ENCODE measurements around the gene PLEK2.
"Not testable (repeated sequence)": the region's sequence is repeated elsewhere in the genome, so short reads cannot be mapped to it uniquely, and the experiment has no call there.

The PLEK2 gene

GRCh38 chr14:67428501-67429031 is 16.6 kb upstream of the PLEK2 start:
- DNase-seq, result no peak

DNA sequence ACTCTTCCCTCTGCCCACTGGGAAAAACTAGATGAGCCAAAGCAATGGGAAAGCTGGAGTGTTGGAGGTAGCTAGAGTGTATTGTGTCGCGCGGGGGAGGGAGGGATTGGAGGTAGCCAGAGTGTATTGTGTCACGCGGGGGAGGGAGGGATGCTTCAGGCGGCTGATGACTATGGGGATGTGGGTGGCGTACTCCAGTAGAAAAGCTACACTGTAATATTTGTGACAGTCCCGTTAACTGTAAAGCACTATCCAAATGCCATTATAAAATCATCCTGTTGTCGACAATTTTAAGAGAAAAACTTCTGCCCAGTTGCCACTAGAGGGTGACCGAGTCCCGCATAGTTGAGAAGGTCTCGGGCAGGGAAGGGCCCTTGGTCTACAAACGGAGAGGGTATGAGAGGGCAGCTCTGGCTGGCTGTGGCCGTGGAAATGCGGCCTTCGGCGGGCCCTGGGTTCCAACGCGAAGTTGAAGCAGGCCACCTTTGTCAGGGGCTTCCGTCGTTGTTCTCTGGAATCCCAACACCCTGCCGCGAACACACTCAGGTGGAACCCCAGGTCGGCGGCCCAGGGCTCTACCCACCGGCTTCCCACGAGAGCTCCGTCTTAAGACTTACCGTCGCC is 15.1 kb upstream of the PLEK2 start:
- DNase-seq, result peak; percentile 75

DNA sequence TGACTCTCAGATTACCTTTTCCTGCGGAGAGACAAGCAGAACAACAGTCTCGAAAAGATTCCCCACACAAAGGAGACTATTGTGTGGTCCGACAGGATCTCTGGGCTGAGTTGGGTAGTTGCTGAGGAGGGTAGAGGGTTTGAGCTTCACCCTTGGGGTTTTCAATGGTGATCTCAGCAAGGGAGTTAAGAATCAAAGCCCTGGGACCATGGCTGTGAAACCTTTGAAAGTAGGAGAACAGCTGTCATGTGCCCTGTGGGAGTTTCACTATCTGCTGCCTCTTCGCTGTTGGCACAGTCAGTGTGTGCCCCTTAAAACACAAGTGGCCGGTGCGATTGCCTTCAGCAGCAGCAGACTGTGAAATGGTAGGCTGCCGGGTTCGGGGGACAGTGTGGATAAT is 14.2 kb upstream of the PLEK2 start:
- DNase-seq, result no peak

- DNase-seq, result no peak
These were observed 13.6 kb upstream of the PLEK2 start for GRCh38 chr14:67425608-67426007.

DNA sequence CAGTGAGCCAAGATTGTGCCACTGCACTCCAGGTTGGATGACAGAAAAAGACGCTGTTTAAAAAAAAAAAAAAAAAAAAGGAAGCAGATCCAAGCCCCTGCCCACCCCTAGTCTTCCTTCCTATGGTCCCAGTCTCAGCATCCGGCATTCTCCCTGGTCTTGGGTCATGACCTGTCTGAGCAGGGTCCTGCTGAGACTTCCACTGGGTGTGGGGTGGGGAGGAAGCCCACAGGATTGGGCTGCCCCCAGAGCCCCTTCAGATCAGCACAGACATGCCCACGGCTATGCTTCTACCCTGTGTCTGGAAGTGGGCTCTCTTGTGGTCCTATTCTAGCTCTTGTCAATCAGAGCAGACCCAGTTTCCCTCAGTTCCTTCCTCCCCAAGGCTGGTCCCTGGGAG is 12.6 kb upstream of the PLEK2 start:
- DNase-seq, result no peak

- no peak for DNase-seq
These were observed 11.5 kb upstream of the PLEK2 start for GRCh38 chr14:67423424-67423823.

DNA sequence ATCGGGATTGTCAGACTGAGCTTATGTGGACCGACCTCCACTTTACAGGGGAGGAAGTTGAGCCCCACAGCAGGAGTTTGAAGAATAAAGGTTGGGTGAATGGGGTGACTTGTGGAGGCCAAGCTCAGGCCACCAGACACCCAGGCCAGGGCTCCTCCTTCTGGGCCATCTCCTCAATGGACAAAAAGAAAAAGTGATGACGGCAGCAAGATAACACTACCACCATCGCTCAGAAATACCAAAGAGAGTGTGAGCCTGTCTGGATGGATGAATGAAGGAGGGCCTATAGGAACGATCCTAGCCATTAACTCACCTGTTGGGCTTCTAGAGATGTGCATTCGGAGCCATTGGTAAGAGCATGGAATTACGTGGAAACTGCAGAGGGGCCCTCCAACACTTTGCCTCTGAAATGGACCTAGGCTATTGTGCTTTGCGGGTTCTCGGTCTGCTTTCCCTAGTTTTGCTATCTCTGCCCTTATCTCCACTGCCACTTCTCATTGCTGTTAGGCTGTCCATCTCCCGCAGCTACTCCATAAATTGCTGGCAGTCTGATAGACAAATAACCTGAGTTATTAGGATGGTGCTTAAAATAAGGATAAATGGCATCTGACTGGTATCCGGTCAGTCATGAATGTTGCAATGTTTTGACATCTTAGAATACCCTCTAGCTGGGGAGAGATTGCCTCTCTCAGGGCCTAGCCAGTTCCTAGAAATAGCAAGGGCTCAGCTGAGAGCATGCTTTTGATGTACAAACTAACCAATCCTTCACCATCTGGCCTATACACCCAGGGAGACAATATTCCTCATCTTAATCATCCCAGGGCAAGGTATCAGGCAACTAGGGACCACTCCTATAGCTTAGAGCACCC is 9.6 kb upstream of the PLEK2 start:
- no peak for DNase-seq

DNA sequence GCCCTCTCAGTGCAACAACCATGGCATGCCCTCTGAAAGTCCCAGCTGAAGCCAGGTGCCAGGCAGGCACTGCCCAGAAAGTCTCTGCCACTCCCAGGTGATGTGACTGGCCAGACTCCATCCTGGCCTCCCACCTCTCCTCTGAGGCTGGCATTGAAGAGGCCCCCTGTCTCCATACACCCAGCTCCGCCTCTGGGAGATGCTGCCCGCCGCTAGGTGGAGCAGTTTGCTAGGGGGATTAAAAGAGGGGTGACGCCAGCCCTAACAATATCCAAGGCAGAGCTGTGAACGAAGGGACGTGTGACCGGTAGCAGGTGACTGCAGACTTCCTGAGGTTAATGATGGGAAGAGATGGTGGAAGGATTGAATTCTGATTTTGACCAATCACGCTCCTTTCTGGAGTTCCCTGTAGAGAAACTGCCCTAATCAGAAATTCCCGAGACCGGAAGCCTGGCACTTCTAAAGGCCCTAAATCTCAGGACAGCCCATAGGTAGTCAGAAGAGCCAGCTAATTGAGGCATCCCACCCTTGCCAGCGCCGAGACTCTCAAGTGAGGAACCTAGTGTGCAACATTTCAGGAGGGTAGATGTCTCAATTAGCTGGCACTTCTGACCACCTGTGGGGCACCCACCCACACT is 8.3 kb upstream of the PLEK2 start:
- peak; percentile 29 for DNase-seq

GRCh38 chr14:67418401-67419191 is 6.6 kb upstream of the PLEK2 start:
- DNase-seq, result no peak

DNA sequence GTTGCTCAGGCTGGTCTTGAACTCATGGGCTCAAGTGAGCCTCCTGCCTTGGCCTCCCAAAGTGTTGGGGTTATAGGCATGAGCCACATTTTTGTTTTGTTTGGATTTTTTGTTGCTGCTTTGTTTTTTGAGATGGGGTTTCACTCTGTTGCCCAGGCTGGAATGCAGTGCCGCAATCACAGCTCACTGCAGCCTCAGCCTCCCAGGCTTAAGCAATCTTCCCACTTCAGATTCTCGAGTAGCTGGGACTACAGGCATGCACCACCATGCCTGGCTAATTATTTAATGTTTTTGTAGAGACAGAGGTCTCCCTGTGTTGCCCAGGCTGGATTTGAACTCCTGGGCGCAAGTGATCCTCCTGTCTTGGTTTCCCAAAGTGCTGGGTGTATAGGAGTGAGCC is 5.7 kb upstream of the PLEK2 start:
- no peak for DNase-seq

DNA sequence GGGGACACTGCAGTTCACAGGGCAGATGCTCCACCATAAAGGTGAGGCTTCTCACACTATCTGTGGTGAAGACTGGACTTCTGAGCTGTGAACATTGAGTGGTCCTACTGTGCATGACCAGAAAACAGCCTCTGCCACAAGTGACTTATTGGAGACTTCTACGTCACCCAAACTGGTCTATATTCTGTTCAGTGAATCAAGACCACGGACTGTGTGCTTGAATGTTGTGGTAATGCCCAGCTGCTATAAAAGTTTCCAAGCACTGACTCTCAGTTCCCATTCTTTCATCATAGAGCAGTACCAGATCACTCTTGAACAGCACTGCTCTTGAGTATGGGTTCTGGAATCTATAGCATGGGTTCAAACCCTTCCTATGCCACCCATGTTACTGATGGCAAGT is 4.8 kb upstream of the PLEK2 start:
- DNase-seq, result no peak

DNA sequence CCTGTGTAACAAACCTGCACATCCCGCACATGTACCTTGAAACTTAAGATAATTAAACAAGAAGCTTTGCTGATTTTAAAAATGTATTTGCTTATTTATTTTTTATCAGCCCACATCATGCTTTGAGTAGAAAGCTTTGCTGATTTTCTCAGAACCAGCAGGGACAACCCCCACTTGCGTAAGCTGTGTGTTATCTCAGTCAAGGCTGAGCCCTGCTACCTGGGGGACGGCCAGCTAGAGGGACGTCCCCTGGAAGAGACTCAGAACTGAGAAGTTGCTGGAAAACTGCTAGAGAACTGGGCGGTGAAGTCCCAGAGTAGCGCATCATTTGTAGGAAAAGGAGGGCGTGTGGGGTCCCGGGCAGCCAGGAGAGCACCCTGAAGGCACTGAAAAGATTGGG is 4.1 kb upstream of the PLEK2 start:
- DNase-seq, result no peak

- not testable (repeated sequence) for DNase-seq
These were observed 3.6 kb upstream of the PLEK2 start for GRCh38 chr14:67415610-67416009.

- peak; percentile 50 for DNase-seq
These were observed 2.1 kb upstream of the PLEK2 start for GRCh38 chr14:67413806-67414769.

DNA sequence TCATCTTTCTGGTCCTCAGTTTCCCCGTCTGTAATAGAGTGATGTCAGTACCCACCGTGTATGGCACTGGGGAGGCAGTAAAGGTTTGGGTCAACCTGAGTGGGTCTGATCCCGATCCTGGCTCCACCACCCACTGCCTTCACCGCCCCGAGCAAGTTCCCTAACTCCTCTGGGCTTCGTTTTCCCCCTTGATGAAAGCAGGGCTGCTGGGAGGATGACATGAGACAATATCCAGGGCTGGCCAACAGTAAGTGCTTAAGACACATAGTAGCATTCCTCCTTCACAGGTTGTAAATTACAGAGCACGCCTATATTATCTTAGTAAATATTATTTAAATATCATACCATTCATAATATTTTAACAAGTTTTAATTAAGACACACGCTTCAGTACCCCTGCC is 595 bp downstream of the PLEK2 start:
- DNase-seq, result no peak

- no peak for DNase-seq
These were observed 1.7 kb downstream of the PLEK2 start for GRCh38 chr14:67410313-67410712.

GRCh38 chr14:67409461-67409860 is 2.5 kb downstream of the PLEK2 start:
- DNase-seq, result no peak

- not testable (repeated sequence) for DNase-seq
These were observed 3.7 kb downstream of the PLEK2 start for GRCh38 chr14:67408122-67408801.

GRCh38 chr14:67405771-67406170 is 6.2 kb downstream of the PLEK2 start:
- DNase-seq, result no peak

DNA sequence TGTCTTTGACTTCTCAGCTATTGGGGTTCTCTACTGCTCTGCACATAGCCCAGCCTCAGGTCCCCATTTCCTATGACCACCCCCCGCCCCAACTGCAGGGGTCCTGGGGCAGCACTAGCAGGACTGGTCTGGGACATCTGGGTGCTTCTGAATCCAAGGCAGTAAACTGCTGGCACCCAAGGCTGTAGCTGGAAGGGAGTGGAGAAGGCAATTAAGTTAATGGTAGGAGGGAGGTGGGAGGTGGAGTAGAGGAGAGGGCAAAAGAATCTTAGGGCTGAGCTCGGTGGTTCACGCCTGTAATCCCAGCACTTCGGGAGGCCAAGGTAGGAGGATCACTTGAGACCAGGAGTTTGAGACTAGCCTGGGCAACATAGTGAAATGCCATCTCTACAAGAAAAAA is 11.5 kb downstream of the PLEK2 start:
- no peak for DNase-seq

DNA sequence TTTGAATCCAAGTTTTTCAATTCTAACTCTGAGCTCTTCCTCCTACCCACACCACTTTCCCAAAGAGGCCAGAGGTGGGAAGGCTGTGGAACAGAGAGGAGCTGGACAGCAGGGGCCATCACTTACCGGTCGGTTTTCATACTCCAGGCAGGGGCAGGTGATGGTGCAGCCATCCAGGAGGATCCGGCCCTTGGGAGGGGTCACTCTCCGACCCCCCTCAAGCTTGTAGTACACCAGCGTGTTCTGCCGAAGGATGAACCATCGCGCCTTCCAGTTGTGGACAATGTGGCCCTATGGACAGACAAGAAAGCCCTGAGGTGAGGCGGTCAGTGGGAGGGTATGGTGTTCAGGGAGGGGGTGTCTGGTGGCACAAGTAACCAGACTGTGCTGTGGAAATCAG is 14.4 kb downstream of the PLEK2 start:
- no peak for DNase-seq
